ENCODE results near the gene MTUS2. TPM values are rescaled to one million over a fixed set of nuclear protein-coding genes. Genes with fewer than 3 reads are reported as not detected.
A peak's percentile ranks its signal among the peaks of the same experiment; 100 is the strongest.

MTUS2 gene
- total and polyA plus RNA-seq, 2 experiments from 2014 or later, result 3.0 to 4.3 TPM

GRCh38 chr13:29541400-29541799 is 721.3 kb downstream of the MTUS2 start:
- H3K79me2 ChIP-seq, result peaks cover 20% of the 10 kb centered on the region
- no peak overlapping the region for H3K27ac ChIP-seq
- no peak overlapping the region for H3K4me3 ChIP-seq
- H4K20me1 ChIP-seq (ENCODE audit: insufficient read depth, poor library complexity, severe bottlenecking), result no peaks in the 10 kb centered on the region
- no peaks in the 10 kb centered on the region for H3K9me2 ChIP-seq (replicated peaks; ENCODE audit: insufficient read depth)
- H3K4me1 ChIP-seq (ENCODE audit: insufficient read depth), result no peaks in the 10 kb centered on the region
- no peak for DNase-seq (ENCODE audit: low spot score)
- no peak overlapping the region for H3K4me2 ChIP-seq
- no peak overlapping the region for H2AFZ ChIP-seq
- no peaks in the 10 kb centered on the region for H3K27me3 ChIP-seq
- no peaks in the 10 kb centered on the region for H3K36me3 ChIP-seq (replicated peaks; ENCODE audit: insufficient read depth, low read depth)
- TF ChIP-seq CTCF (IDR thresholded peaks at IDR 0.05; ENCODE audit: poor library complexity) (no peak), EZH2phosphoT487 (IDR thresholded peaks at IDR 0.05; ENCODE audit: low read depth, severe bottlenecking, unreplicated experiment) (no peak), EZH2 (IDR thresholded peaks at IDR 0.05; ENCODE audit: borderline replicate concordance) (no peak)
- 95% methylated on average over 4 of the region's 4 CpGs for WGBS (ENCODE audit: low lambda C conversion rate, missing lambda C conversion rate)
- H3K9me3 ChIP-seq (ENCODE audit: low read depth), result no peaks in the 10 kb centered on the region

DNA sequence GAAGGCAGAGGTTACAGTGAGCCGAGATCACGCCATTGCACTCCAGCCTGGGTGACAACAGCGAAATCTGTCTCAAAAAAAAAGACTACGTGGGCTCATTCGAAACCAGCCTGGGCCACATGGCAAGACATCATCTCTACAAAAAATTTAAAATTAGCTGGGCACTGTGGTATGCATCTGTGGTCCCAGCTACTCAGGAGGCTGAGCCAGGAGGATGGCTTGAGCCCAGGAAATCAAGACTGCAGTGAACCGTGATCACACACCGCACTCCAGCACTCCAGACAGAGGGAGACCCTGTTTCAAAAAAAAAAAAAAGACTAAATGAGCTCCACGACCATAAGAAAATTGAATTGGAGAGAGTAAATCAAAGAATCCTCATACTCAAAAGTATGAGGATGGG is 722.2 kb downstream of the MTUS2 start:
- DNase-seq (ENCODE audit: low spot score), result no peak
- Histone ChIP-seq H3K36me3 (replicated peaks; ENCODE audit: insufficient read depth, low read depth) (no peaks in the 10 kb centered on the region), H3K27me3 (no peaks in the 10 kb centered on the region), H4K20me1 (ENCODE audit: insufficient read depth, poor library complexity, severe bottlenecking) (no peaks in the 10 kb centered on the region), H3K4me2 (no peak overlapping the region), H3K4me3 (no peak overlapping the region), H3K9me3 (ENCODE audit: low read depth) (no peaks in the 10 kb centered on the region), H3K79me2 (peaks cover 20% of the 10 kb centered on the region), H3K9me2 (replicated peaks; ENCODE audit: insufficient read depth) (no peaks in the 10 kb centered on the region), H3K4me1 (ENCODE audit: insufficient read depth) (no peaks in the 10 kb centered on the region), H2AFZ (no peak overlapping the region), H3K27ac (no peak overlapping the region)
- WGBS (ENCODE audit: low lambda C conversion rate, missing lambda C conversion rate), result 98% methylated on average over 8 of the region's 8 CpGs
- TF ChIP-seq EZH2phosphoT487 (IDR thresholded peaks at IDR 0.05; ENCODE audit: low read depth, severe bottlenecking, unreplicated experiment) (no peak), EZH2 (IDR thresholded peaks at IDR 0.05; ENCODE audit: borderline replicate concordance) (no peak), CTCF (IDR thresholded peaks at IDR 0.05; ENCODE audit: poor library complexity) (no peak)

GRCh38 chr13:29543230-29544215 is 723.4 kb downstream of the MTUS2 start:
- no peaks in the 10 kb centered on the region for H4K20me1 ChIP-seq (ENCODE audit: insufficient read depth, poor library complexity, severe bottlenecking)
- no peaks in the 10 kb centered on the region for H3K36me3 ChIP-seq (replicated peaks; ENCODE audit: insufficient read depth, low read depth)
- no peak overlapping the region for H3K4me3 ChIP-seq
- DNase-seq (ENCODE audit: low spot score), result peak; percentile 39
- 89% methylated on average over 11 of the region's 16 CpGs for WGBS (ENCODE audit: low lambda C conversion rate, missing lambda C conversion rate)
- TF ChIP-seq EZH2 (IDR thresholded peaks at IDR 0.05; ENCODE audit: borderline replicate concordance) (no peak), EZH2phosphoT487 (IDR thresholded peaks at IDR 0.05; ENCODE audit: low read depth, severe bottlenecking, unreplicated experiment) (no peak), CTCF (IDR thresholded peaks at IDR 0.05; ENCODE audit: poor library complexity) (no peak)
- H3K9me3 ChIP-seq (ENCODE audit: low read depth), result no peaks in the 10 kb centered on the region
- no peak overlapping the region for H3K4me2 ChIP-seq
- H3K9me2 ChIP-seq (replicated peaks; ENCODE audit: insufficient read depth), result no peaks in the 10 kb centered on the region
- no peaks in the 10 kb centered on the region for H3K27me3 ChIP-seq
- no peak overlapping the region for H2AFZ ChIP-seq
- no peaks in the 10 kb centered on the region for H3K4me1 ChIP-seq (ENCODE audit: insufficient read depth)
- H3K79me2 ChIP-seq, result peaks cover 22% of the 10 kb centered on the region
- H3K27ac ChIP-seq, result no peak overlapping the region

All from hepatocyte (in vitro differentiated cells).